Measurements from ENCODE around the gene SLC39A5.
A peak's percentile ranks its signal among the peaks of the same experiment; 100 is the strongest.

DNA sequence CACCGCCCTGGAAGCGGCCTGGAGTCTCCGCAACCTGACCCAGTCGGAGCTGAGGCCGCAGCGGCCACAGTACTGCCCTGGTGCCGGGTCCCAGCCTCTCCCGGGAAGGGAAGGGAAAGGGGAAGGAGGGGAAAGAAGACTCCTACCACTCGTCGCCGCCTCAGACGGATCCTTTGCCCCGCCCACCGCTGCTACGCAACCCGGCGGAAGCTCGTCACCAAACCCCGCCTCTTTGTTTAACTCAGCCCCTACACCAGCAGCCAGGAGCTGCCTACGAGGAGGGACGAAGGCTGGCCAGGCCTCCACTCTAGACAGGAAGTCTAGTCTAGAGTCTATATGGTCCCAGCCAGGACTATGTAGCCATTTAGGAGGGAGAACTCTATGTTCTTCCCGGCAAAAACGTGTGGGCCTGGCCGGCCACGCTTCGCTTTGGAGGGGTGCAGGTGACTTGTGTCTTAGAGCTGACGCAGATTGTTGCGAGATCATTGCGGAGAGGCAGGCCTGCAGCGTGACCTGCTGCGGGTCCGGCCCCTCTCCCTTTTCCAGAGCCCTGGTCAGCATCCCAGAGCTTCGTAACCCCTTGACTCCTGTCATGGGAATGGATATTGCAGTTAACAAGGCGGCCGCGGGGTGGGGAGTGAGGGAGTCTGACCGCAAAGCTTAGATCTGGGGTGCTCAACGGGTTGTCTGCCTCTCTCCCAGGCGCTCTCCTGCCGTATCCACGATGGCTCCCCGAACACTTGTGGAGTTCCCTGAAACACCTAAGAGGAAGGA is 7.9 kb upstream of the SLC39A5 start, which contains the start of gene RNF41:
- TF ChIP-seq, protein P1, sequence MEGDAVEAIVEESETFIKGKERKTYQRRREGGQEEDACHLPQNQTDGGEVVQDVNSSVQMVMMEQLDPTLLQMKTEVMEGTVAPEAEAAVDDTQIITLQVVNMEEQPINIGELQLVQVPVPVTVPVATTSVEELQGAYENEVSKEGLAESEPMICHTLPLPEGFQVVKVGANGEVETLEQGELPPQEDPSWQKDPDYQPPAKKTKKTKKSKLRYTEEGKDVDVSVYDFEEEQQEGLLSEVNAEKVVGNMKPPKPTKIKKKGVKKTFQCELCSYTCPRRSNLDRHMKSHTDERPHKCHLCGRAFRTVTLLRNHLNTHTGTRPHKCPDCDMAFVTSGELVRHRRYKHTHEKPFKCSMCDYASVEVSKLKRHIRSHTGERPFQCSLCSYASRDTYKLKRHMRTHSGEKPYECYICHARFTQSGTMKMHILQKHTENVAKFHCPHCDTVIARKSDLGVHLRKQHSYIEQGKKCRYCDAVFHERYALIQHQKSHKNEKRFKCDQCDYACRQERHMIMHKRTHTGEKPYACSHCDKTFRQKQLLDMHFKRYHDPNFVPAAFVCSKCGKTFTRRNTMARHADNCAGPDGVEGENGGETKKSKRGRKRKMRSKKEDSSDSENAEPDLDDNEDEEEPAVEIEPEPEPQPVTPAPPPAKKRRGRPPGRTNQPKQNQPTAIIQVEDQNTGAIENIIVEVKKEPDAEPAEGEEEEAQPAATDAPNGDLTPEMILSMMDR (IDR thresholded peaks at IDR 0.05), result no peak
- peak; percentile 67 to 94 for TF ChIP-seq POLR2A (IDR thresholded peaks at IDR 0.05)
